Large intestine (tissue), 3 donors: ENCODE measurements around the gene NYNRIN. TPM values are rescaled to one million over a fixed set of nuclear protein-coding genes. Genes with fewer than 3 reads are reported as not detected.

Source experiments
- DNase-seq, 2 donors: peaks; one replicate each; pipeline versions ENCODE4 v3.0.0 to v3.0.0-alpha.2; 2013
- H3K27ac ChIP-seq: one replicate; pipeline ENCODE4 v1.5.1; 2013; ENCODE audit warnings: low read length
- H3K27me3 ChIP-seq: 2 replicates; pipeline ENCODE4 v1.6.1; 2013; ENCODE audit warnings: low read length; ENCODE audit not compliant: control insufficient read depth, insufficient read depth
- H3K36me3 ChIP-seq: 2 replicates; pipeline ENCODE4 v1.6.1; 2013; ENCODE audit warnings: low read length; ENCODE audit not compliant: control insufficient read depth, insufficient read depth
- H3K4me1 ChIP-seq: one replicate; pipeline ENCODE4 v1.6.1; 2013; ENCODE audit warnings: low read length; ENCODE audit not compliant: control insufficient read depth, insufficient read depth
- H3K4me3 ChIP-seq: one replicate; pipeline ENCODE4 v1.5.1; 2013; ENCODE audit warnings: low read length
- H3K9me3 ChIP-seq: one replicate; pipeline ENCODE4 v1.6.1; 2013; ENCODE audit warnings: mild to moderate bottlenecking, low read depth, low read length, moderate library complexity; ENCODE audit not compliant: control insufficient read depth
- whole genome bisulfite sequencing: methylation state at CpG from one replicate; pipeline ENCODE4 v1.1.5; 2013; ENCODE audit warnings: low lambda C conversion rate; ENCODE audit not compliant: insufficient coverage; 5-methylcytosine and 5-hydroxymethylcytosine counted together
- polyA plus RNA-seq: library from polyadenylated mRNA; unstranded; fragments of 120-200 nt; gene quantifications from one replicate; pipeline ENCODE4 v1.2.1, GENCODE V29; 2013

NYNRIN gene
- polyA plus RNA-seq, 1 donor: 54.4 TPM

DNA sequence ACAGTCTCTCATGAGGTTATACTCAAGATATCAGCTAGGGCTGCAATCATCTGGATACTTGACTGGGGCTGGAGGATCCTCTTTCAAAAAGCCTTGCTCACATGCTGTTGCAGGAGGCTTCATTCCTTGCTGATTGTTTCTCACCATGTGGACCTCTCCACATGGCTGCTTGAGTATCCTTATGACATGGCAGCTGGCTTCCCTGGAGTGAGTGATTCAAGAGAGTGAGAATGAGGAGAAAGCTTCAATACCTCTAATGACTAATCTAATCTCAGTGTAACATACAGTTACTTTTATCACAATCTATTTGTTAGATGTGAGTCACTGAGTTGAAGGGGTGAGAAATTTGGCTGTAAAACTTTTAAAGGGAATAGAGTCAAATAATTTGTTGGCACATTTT lies 58.2 kb downstream of the NYNRIN start:
- no peaks in the 10 kb centered on the region for H3K27me3 ChIP-seq
- DNase-seq: no peak
- H3K4me3 ChIP-seq: no peak overlapping the region
- H3K9me3 ChIP-seq: peaks cover 3% of the 10 kb centered on the region
- H3K27ac ChIP-seq: no peak overlapping the region
- no peaks in the 10 kb centered on the region for H3K4me1 ChIP-seq
- H3K36me3 ChIP-seq: no peaks in the 10 kb centered on the region

DNA sequence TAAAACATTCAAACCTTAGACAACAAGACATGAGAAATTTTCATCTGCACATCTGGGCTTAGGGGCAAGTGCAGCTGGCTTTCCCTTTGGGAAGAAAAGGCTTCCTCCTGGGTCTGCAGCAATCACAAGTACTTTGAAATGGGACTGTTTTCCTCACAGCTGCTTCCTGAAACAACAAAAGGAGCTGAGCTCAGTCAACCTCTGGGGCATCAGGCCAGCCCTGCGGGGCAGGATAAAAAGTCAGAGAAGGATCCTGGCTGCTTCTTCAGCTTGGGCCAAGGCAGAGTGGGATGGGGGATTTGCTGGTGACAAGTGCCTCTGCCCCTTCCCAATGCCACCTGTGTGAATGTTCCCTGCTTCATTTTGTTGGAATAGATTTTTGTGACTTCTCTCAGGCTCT lies 59.9 kb downstream of the NYNRIN start:
- DNase-seq: no peak
- Histone ChIP-seq H3K9me3 (peaks cover 3% of the 10 kb centered on the region), H3K27ac (no peak overlapping the region), H3K36me3 (no peaks in the 10 kb centered on the region), H3K4me3 (no peak overlapping the region), H3K4me1 (no peaks in the 10 kb centered on the region), H3K27me3 (no peaks in the 10 kb centered on the region)
- whole genome bisulfite sequencing: no CpG with 5 or more reads among the region's 1 CpG

DNA sequence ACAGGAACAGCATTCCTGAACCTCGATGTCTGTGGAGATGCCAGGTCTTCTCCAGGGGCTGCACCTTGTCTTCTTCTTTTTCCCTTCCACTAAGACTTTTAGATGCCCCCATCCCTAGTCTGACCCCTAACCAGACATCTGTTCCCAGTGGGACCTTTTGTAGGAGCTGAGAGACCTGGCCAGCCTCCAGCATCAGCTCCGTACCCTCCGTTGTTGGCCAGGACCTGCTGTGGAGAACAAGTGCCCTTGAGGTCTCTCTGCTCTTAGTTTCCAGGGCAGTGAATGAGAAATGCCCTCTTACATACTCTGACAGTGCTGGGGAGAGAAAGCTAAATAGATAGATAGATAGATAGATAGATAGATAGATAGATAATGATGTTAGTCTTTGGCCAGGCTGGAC lies 60.5 kb downstream of the NYNRIN start:
- DNase-seq: no peak
- no peaks in the 10 kb centered on the region for H3K36me3 ChIP-seq
- peaks cover 3% of the 10 kb centered on the region for H3K9me3 ChIP-seq
- no peak overlapping the region for H3K27ac ChIP-seq
- no peak overlapping the region for H3K4me3 ChIP-seq
- H3K4me1 ChIP-seq: no peaks in the 10 kb centered on the region
- no peaks in the 10 kb centered on the region for H3K27me3 ChIP-seq
- WGBS: no CpG with 5 or more reads among the region's 3 CpGs

DNA sequence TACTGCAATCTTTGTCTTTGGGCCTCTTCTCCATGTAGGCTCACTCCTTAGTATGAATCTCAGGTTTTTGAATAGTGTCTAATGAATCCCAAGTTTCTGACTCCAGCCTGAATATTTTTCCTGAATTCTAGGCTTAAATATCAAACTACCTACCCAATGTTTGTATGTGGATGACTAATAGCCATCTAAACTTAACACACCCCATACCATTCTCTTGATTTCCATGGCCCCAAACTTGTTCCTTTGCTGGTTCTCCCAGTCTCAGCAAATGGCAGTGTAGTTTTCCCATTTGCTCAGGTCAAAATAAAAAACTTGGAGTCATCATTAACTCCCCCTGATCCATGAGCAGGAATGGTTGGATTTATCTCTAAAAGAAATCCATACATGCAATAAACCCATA lies 62.5 kb downstream of the NYNRIN start:
- no peaks in the 10 kb centered on the region for H3K4me1 ChIP-seq
- no peak overlapping the region for H3K27ac ChIP-seq
- no peaks in the 10 kb centered on the region for H3K9me3 ChIP-seq
- DNase-seq: no peak
- H3K36me3 ChIP-seq: no peaks in the 10 kb centered on the region
- H3K27me3 ChIP-seq: no peaks in the 10 kb centered on the region
- H3K4me3 ChIP-seq: no peak overlapping the region

DNA sequence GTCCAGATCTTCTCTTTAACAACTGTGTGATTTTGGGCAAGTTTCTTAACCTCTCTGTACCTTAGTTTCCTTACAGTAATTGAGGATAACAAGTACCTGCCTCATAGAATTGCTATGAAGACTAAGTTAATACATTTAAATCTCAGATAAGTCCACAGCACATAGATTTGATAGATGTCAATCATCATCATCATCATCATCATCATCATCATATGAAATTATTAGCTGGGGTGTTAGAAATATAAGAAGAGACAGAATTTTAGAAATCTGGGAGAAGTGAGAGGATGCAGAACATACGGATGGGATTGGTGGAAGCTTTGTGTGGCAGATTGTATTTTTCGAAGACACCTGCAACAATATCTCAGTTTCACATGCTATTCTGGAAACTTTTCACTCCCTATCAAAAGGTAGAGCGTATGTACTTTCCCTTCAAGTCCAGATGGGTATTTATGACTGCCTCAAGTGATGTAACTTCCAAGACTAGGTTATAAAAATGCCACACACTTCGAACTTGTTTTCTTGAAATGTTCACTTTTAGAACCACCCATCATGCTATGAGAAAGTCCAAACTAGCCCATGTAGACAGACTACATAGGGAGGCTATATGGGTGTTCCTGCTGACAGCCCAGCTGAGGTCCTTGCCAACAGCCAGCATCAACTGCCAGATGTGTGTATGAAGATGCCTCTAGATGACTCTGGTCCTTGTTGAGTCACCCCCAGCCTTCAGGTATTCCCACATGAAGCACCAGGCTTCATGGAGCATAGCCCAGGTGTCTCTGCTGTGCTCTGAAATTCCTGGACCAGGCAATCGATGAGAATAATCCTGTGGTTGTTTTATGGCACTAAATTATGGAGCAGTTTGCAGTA lies 64.4 kb downstream of the NYNRIN start:
- Histone ChIP-seq H3K9me3 (no peaks in the 10 kb centered on the region), H3K4me3 (no peak overlapping the region), H3K27me3 (no peaks in the 10 kb centered on the region), H3K27ac (no peak overlapping the region), H3K4me1 (no peaks in the 10 kb centered on the region), H3K36me3 (no peaks in the 10 kb centered on the region)
- DNase-seq: no peak
- 60% methylated on average over 1 of the region's 5 CpGs for WGBS

DNA sequence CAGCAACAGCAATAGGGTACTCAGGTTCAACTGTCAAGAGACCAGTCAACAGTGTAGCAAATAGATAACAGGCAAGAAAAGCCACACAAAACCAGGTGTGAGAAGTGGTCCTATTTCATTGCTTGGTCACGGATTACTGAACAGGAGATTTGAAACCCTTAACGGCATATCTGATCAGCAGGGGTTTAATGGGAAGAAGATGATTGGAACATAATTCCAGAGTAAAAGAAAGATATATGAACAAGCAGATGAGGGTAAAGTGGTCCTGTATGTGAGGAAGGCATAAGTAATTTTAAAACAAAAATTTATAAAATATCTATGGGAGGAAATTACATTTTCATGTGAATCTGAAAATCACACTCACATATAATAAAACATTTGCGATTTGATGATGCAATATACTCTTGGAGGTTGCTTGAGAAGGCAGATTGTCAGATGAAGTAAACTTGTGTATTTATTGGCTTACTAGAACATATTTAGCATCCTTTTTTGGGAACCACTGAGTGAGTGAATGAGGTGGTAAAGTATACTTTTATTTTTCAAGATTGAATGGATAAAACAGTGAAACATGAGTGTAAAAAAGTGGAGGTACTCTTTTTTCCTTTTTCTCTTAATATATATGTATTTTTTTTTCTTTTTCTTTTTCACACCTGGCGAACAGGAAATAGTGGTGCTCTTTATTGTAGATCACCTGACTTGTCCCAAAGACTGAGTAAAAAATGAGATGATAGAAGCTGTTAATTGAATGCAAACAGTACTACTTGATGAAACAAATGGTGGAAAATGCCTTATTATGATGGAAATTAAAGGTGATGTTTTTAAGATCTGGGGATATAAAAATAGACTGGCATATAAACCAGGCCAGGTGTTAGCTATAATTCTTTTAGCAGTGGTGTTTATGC lies 65.3 kb downstream of the NYNRIN start:
- Histone ChIP-seq H3K9me3 (no peaks in the 10 kb centered on the region), H3K4me3 (no peak overlapping the region), H3K27me3 (no peaks in the 10 kb centered on the region), H3K27ac (no peak overlapping the region), H3K4me1 (no peaks in the 10 kb centered on the region), H3K36me3 (no peaks in the 10 kb centered on the region)
- WGBS: 100% methylated on average over 3 of the region's 4 CpGs
- DNase-seq: no peak

DNA sequence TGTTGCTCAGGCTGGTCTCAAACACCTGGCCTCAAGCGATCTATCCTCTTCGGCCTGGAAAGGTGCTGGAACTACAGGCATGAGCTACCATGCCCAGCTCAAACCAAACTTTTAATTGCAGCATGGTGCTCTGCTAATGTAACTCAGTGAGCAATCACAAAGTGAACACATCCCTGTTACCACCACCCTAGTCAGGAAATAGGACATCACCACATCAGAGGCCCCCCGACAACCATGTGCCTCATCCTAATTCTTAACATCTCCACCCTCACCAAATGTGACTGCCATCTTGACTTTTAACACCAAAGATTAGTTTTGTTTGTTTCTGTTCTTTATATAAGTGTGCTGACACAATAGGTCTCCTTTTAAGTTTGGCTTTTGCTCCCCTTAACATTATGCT lies 66.6 kb downstream of the NYNRIN start:
- H3K9me3 ChIP-seq: no peaks in the 10 kb centered on the region
- H3K27me3 ChIP-seq: no peaks in the 10 kb centered on the region
- H3K4me1 ChIP-seq: no peaks in the 10 kb centered on the region
- H3K4me3 ChIP-seq: no peak overlapping the region
- no peak overlapping the region for H3K27ac ChIP-seq
- H3K36me3 ChIP-seq: no peaks in the 10 kb centered on the region
- no peak for DNase-seq
- WGBS: 80% methylated on average over 1 of the region's 3 CpGs

DNA sequence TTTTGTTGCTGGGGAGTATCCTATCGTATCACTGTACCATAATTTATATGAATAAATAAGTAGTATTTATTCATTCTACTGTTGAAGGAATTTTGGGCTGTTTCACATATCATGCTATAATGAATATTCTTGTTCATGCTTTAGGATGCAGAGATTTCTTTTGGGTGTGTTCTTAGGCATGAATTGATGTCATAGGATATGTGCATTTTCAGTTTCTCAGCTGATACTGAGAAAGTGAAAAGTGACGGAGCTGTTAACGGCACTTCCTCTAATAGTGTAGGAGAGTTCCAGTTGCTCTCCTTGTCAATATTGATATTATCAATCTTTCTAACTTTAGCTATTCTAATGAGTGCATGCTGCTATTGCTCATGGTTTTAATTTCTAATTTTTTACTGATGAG lies 67.0 kb downstream of the NYNRIN start:
- no CpG with 5 or more reads among the region's 3 CpGs for WGBS
- Histone ChIP-seq H3K27me3 (no peaks in the 10 kb centered on the region), H3K9me3 (no peaks in the 10 kb centered on the region), H3K4me3 (no peak overlapping the region), H3K4me1 (no peaks in the 10 kb centered on the region), H3K36me3 (no peaks in the 10 kb centered on the region), H3K27ac (no peak overlapping the region)
- DNase-seq: no peak

Other genes with a start within 250 kb of the NYNRIN start
- 104 TPM for gene IRF9, start 237.7 kb upstream of the NYNRIN start, polyA plus RNA-seq
- 201 TPM for gene REC8, start 226.9 kb upstream of the NYNRIN start, polyA plus RNA-seq
- 22.5 TPM for gene IPO4, start 210.2 kb upstream of the NYNRIN start, polyA plus RNA-seq
- gene TM9SF1, start 203.6 kb upstream of the NYNRIN start, polyA plus RNA-seq: 50.9 TPM
- gene TSSK4, start 193.3 kb upstream of the NYNRIN start, polyA plus RNA-seq: 8.1 TPM
- gene CHMP4A, start 185.5 kb upstream of the NYNRIN start, polyA plus RNA-seq: 92.5 TPM
- gene MDP1, start 182.9 kb upstream of the NYNRIN start, polyA plus RNA-seq: 21.8 TPM
- gene NEDD8, start 166.6 kb upstream of the NYNRIN start, polyA plus RNA-seq: 194 TPM
- gene GMPR2, start 166.1 kb upstream of the NYNRIN start, polyA plus RNA-seq: 85.9 TPM
- gene TINF2, start 156.4 kb upstream of the NYNRIN start, polyA plus RNA-seq: 35.4 TPM
- 8.6 TPM for gene TGM1, start 135.8 kb upstream of the NYNRIN start, polyA plus RNA-seq
- 29.0 TPM for gene RABGGTA, start 127.4 kb upstream of the NYNRIN start, polyA plus RNA-seq
- 81.3 TPM for gene DHRS1, start 99.2 kb upstream of the NYNRIN start, polyA plus RNA-seq
- gene NOP9, start 99.2 kb upstream of the NYNRIN start, polyA plus RNA-seq: 20.9 TPM
- gene CIDEB, start 91.0 kb upstream of the NYNRIN start, polyA plus RNA-seq: 105 TPM
- 6.0 TPM for gene LTB4R2, start 88.9 kb upstream of the NYNRIN start, polyA plus RNA-seq
- gene LTB4R, start 87.5 kb upstream of the NYNRIN start, polyA plus RNA-seq: 7.2 TPM
- gene ADCY4, start 63.9 kb upstream of the NYNRIN start, polyA plus RNA-seq: 10.5 TPM
- 14.8 TPM for gene RIPK3, start 59.0 kb upstream of the NYNRIN start, polyA plus RNA-seq
- gene NFATC4, start 30.8 kb upstream of the NYNRIN start, polyA plus RNA-seq: 40.9 TPM
- 5.6 TPM for gene CBLN3, start 30.7 kb downstream of the NYNRIN start, polyA plus RNA-seq
- 73.5 TPM for gene KHNYN, start 31.0 kb downstream of the NYNRIN start, polyA plus RNA-seq
- gene SDR39U1, start 43.8 kb downstream of the NYNRIN start, polyA plus RNA-seq: 44.4 TPM
- not detected for gene CMA1, start 109.3 kb downstream of the NYNRIN start, polyA plus RNA-seq
- gene CTSG, start 177.2 kb downstream of the NYNRIN start, polyA plus RNA-seq: 0.18 TPM
- 0.70 TPM for gene GZMH, start 210.7 kb downstream of the NYNRIN start, polyA plus RNA-seq
- gene GZMB, start 235.2 kb downstream of the NYNRIN start, polyA plus RNA-seq: 1.3 TPM